Uterus (tissue), 4 donors: ENCODE measurements around the gene ATXN3L. TPM values are rescaled to one million over a fixed set of nuclear protein-coding genes. Genes with fewer than 3 reads are reported as not detected.

Experiments used
- DNase-seq, 2 donors: peaks; one replicate each; pipeline ENCODE4 v3.0.0-alpha.2; 2019 to 2020
- H3K27ac ChIP-seq, 2 donors: fragments of 200-600 bp; sonication (generic); 1 replicate in 1 of 2; 2 replicates in 1 of 2; pipeline ENCODE4 v1.5.1; 2016 to 2018
- H3K27me3 ChIP-seq, 2 donors: fragments of 200-600 bp; sonication (generic); one replicate each; pipeline ENCODE4 v1.5.1; 2018 to 2019; ENCODE audit warnings: control low read depth in 1 of 2
- H3K36me3 ChIP-seq, 2 donors: fragments of 200-600 bp; sonication (generic); one replicate each; pipeline ENCODE4 v1.5.1; 2019; ENCODE audit warnings: control low read depth in 1 of 2
- H3K4me1 ChIP-seq, 2 donors: fragments of 200-600 bp; sonication (generic); one replicate each; pipeline ENCODE4 v1.5.1; 2018 to 2019; ENCODE audit warnings: control low read depth in 1 of 2
- H3K4me3 ChIP-seq, 2 donors: fragments of 200-600 bp; sonication (generic); 1 replicate in 1 of 2; 2 replicates in 1 of 2; pipeline ENCODE4 v1.5.1; 2018 to 2019; ENCODE audit warnings: mild to moderate bottlenecking in 1 of 2
- H3K9me3 ChIP-seq, 2 donors: fragments of 200-600 bp; sonication (generic); one replicate each; pipeline ENCODE4 v1.5.1; 2019; ENCODE audit warnings: control low read depth in 1 of 2
- CTCF ChIP-seq, 4 experiments: fragments of 200-600 bp in 2 of 4; fragments of 450-650 bp in 2 of 4; sonication (generic) in 2 of 4; IDR thresholded peaks; one replicate each; pipeline ENCODE4 v1.5.1; 2016 to 2019; ENCODE audit warnings: antibody characterized with exemption in 4 of 4, mild to moderate bottlenecking in 2 of 4, moderate library complexity in 1 of 4
- POLR2A ChIP-seq, 2 donors: fragments of 450-650 bp; IDR thresholded peaks; one replicate each; pipeline ENCODE4 v1.6.1; 2016; ENCODE audit warnings: antibody characterized with exemption in 2 of 2, mild to moderate bottlenecking in 1 of 2, moderate library complexity in 1 of 2
- intact Hi-C: fragments of 100-400 bp; cut with DNase I; formaldehyde crosslinking; loops from one replicate; pipeline ENCODE4 v1.15.1; 2023; ENCODE audit warnings: low total_unique reads
- total RNA-seq, 4 donors: library from RNA; depleted of rRNA in 3 of 4; stranded (reverse); fragments of >200 nt in 3 of 4; gene quantifications; one replicate each; pipeline versions ENCODE4 v1.1.0 to v1.2.4, GENCODE V29; 2014 to 2023
- donor health status: DM: yes; HTN: yes; CAD: no.

Gene ATXN3L
- total RNA-seq, 4 donors from 2014 or later: not detected

- TF ChIP-seq POLR2A (IDR thresholded peaks at IDR 0.05) (no peak), CTCF (IDR thresholded peaks at IDR 0.05) (no peak)
- Histone ChIP-seq H3K27me3 (no peaks in the 10 kb centered on the region), H3K4me1 (no peaks in the 10 kb centered on the region), H3K9me3 (no peaks in the 10 kb centered on the region), H3K27ac (no peak overlapping the region), H3K4me3 (no peak overlapping the region), H3K36me3 (no peaks in the 10 kb centered on the region)
- DNase-seq: no peak
- intact Hi-C loops: no loop called here
Measured at GRCh38 chrX:13330446-13330845, 10.6 kb upstream of the ATXN3L start.

GRCh38 chrX:13327666-13328065 is 7.8 kb upstream of the ATXN3L start:
- Histone ChIP-seq H3K36me3 (no peaks in the 10 kb centered on the region), H3K27ac (no peak overlapping the region), H3K9me3 (no peaks in the 10 kb centered on the region), H3K27me3 (no peaks in the 10 kb centered on the region), H3K4me1 (no peaks in the 10 kb centered on the region), H3K4me3 (no peak overlapping the region)
- no peak for DNase-seq
- intact Hi-C loops: no loop called here
- TF ChIP-seq POLR2A (IDR thresholded peaks at IDR 0.05): no peak
- no peak for TF ChIP-seq CTCF (IDR thresholded peaks at IDR 0.05)

- Histone ChIP-seq H3K36me3 (no peaks in the 10 kb centered on the region), H3K27ac (no peak overlapping the region), H3K4me3 (no peak overlapping the region), H3K9me3 (no peaks in the 10 kb centered on the region), H3K27me3 (no peaks in the 10 kb centered on the region), H3K4me1 (no peaks in the 10 kb centered on the region)
- DNase-seq: no peak
- TF ChIP-seq POLR2A (IDR thresholded peaks at IDR 0.05) (no peak), CTCF (IDR thresholded peaks at IDR 0.05) (no peak)
- intact Hi-C loops: no loop called here
Measured at GRCh38 chrX:13323241-13323640, 3.4 kb upstream of the ATXN3L start.

- H3K27me3 ChIP-seq: no peaks in the 10 kb centered on the region
- H3K36me3 ChIP-seq: no peaks in the 10 kb centered on the region
- intact Hi-C loops: no loop called here
- H3K4me3 ChIP-seq: no peak overlapping the region
- no peaks in the 10 kb centered on the region for H3K4me1 ChIP-seq
- H3K27ac ChIP-seq: no peak overlapping the region
- no peak for DNase-seq
- no peaks in the 10 kb centered on the region for H3K9me3 ChIP-seq
- TF ChIP-seq POLR2A (IDR thresholded peaks at IDR 0.05) (no peak), CTCF (IDR thresholded peaks at IDR 0.05) (no peak)
Measured at GRCh38 chrX:13317366-13317765, 2.5 kb downstream of the ATXN3L start.

- intact Hi-C loops: no loop called here
- H3K27ac ChIP-seq: no peak overlapping the region
- DNase-seq: no peak
- H3K27me3 ChIP-seq: no peaks in the 10 kb centered on the region
- H3K4me1 ChIP-seq: no peaks in the 10 kb centered on the region
- H3K36me3 ChIP-seq: no peaks in the 10 kb centered on the region
- H3K4me3 ChIP-seq: no peak overlapping the region
- no peaks in the 10 kb centered on the region for H3K9me3 ChIP-seq
- TF ChIP-seq POLR2A (IDR thresholded peaks at IDR 0.05) (no peak), CTCF (IDR thresholded peaks at IDR 0.05) (no peak)
Measured at GRCh38 chrX:13311560-13311959, 8.3 kb downstream of the ATXN3L start.
